Measurements from ENCODE around the gene ALDH1A1.
A peak's percentile ranks its signal among the peaks of the same experiment; 100 is the strongest.
"Not testable (repeated sequence)": the region's sequence is repeated elsewhere in the genome, so short reads cannot be mapped to it uniquely, and the experiment has no call there.

Gene ALDH1A1

DNA sequence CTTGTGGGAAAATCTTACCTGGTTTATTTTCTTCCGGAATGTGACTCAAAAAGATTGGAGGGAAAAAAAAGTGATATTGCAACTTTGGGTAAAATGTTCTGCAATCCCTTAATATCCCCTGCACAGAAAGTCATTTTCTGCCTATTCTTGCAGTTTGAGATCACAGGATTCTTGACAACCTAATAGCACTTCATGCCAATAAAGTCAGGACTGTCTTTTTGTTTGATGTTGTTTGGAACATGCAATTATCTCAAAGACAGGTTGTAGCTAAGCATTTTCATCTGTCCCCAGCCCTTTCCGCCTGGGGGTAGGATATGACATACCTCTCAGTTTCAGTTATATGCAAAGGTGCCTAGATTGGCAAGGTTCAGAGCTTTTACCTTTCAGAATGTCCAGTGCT lies 63.9 kb downstream of the ALDH1A1 start:
- DNase-seq: no peak

DNA sequence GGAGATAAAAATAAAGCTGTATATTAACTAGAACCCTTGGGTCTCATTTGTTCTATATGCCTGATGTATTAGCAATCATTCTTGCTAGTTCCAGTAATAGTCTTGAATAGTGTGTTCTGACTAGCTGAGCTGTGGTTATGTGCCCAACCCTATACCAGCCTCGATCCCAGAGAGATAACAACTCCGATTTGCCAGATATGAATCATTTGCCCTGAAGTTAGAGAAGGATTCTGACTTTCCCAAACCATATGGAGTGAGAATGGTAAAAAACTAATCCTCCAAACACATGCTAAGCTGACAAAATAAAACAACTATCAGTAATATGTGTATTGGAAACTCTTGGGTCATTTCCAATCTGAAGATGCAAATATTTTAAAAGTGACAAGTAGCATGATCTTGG lies 64.8 kb downstream of the ALDH1A1 start:
- DNase-seq: no peak

DNA sequence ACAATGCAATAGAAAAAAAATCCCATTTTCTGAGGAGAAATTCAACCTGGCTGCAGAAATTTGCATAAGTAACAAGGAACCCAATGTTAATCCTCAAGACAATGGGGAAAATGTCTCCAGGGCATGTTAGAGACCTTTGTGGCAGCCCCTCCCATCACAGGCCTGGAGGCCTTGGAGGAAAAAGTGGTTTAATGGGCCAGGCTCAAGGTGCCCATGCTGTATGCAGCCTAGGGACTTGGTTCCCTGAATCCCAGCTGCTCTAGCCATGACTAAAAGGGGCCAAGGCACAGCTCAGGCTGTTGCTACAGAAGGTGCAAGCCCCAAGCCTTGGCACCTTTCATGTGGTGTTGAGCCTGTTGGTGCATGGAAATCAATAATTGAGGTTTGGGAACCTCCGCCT lies 66.5 kb downstream of the ALDH1A1 start:
- no peak for DNase-seq

DNA sequence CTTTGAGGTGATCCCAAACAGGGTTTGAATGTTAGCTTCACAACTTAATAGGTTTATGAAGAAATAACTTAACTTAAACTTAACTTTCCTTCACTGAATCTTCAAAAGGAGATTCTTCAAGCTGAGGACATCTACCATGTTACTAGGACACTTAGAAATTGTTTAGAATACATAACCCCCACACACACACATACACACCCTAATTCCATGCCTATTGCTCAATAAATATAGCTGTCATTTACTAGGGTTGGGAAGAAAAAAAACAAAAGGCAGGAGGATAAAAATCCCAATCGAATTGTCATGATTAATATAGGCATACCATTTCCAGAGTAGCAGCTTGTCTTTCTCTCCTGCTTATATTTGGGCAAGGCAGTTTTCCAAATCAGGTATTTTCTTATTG lies 68.3 kb downstream of the ALDH1A1 start:
- DNase-seq: no peak

DNA sequence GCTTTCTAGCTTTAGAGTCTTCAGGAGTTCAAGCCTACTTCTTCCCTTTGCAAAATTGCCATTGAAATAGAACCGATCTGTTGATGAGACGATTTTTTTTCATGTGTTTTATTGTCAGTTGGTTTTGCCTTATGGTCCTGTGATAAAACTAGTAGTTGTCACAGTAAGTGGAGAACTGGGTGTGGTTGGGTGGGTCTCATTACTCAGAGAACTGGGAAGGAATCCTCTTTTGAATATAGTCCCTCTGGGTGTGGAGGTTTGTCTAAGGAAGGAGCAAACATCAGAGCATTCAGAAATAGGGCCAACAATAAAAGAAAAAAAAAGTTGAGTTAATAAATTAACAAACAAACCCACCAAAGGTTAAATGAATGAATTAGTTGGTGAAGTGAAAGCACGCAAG lies 69.0 kb downstream of the ALDH1A1 start:
- DNase-seq: no peak

DNA sequence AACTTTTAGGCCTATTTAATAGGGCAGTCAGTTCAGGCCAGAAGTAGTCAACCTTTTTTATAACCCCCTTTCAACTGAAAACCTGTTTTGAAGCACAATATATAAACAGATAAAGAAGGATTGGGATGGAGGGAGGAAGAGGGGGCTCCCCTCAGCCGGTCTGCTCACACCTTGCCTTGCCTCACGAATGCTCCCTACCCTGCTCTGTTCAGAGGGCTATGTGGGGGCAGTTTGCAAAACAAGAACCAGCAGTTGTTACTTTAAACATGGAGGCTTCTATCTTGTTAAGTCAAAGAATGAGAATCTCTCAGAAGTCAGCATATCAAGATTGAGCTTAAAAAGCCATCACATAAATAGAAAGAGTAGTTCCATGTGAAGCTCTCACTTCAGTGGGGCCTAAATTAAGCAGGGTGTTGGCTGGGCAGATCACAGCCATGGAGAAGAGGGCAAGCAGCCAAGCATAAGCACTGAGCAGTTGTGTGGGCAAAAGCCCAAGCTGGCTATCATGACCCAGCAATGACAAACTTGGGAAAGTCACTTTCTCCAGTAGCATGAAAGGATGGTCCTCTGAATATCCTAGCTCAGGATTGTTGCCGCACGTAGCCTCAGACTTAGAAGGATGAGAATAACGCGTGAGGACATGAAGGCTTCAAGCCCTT lies 70.6 kb downstream of the ALDH1A1 start:
- no peak for DNase-seq

DNA sequence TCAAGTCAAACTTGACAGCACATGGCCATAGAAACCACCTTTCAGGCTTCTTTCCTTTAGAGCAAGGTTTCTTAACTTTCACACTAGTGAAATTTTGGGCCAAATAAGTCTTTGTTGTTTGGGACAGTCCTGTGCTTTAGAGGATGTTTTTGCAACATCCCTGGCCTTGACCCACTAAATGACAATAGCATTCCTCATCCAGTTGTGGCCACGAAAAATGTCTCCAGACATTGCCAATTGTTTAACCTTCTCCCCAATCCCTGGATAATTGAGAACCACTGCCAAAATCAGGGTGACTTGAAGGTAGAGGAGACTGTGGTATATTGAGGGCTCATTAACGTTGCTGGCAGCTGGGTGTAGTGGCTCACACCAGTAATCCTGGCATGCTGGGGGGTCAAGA lies 72.0 kb downstream of the ALDH1A1 start:
- DNase-seq: no peak

DNA sequence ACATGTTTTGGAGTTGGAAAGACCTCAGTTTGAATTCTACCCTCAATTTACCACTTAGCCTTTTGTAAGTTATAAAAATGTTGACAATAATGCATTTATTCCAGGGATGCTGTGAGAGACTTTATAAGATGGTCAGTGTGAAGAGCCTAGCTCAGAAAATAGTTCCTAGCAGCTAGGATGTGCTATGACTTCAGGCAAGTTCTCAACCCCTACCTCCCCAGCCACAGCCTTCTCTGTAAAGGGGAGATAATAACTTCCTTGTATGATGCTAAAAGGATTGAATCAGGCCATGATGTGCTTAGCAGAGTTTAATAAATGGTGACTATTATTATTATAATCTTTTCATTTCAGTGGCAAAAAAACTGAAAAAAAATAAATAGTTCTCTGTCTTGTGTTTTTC lies 77.6 kb downstream of the ALDH1A1 start:
- no peak for DNase-seq

DNA sequence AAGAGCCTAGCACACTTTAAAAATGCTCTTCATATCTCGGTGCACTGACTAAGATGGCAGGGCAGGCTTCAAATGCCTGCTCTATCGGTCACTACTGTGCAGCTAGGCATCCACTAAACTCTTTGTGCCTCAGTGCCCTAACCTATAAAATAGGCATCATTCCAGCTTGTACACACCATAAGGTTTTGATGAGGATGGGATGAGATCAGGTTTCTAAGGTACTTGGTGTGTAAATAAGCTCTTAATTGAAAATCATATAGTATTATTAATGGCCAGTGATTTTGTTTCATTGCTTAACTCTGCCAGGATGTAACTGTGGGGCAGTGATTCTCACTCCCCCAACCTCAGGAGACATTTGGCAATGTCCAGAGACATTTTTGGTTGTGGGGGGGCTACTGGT lies 78.5 kb downstream of the ALDH1A1 start:
- DNase-seq: no peak

DNA sequence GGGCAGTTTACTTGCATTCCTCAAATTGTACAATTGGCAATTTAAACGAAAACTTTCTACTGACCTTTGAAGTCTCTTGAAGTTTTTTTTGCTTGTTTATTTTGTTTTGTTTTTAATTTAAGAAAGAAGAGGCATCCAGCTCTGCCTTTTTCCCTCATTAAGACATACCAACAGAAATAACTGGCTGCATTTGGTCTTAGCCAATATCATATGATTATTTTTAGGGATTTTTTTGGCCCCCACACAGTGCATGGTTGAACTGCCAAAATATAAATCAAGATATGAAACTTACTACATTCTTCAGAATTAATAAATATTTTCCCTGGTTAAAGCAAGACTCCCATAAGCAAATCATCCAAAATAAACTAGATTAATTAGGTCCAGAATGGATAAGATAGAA lies 79.4 kb downstream of the ALDH1A1 start:
- DNase-seq: no peak

DNA sequence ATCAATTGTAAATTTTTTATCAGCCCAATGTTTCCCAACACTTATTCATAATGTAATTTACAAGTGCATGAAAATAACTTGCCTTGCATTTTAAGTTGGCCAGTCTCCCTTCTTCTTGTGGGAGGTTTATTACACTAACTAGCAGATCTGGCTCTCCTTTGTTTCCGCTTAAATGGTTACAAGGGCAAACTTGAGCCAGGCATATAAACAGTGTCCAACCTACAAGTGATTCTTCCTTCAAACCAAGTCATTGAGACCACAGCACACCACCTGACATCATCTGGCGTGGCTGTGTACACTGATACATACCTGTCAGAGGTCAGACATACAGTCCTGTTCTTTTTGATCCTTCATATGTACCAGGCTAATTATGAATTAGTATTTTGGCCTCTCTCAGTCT lies 80.1 kb downstream of the ALDH1A1 start:
- DNase-seq: no peak

DNA sequence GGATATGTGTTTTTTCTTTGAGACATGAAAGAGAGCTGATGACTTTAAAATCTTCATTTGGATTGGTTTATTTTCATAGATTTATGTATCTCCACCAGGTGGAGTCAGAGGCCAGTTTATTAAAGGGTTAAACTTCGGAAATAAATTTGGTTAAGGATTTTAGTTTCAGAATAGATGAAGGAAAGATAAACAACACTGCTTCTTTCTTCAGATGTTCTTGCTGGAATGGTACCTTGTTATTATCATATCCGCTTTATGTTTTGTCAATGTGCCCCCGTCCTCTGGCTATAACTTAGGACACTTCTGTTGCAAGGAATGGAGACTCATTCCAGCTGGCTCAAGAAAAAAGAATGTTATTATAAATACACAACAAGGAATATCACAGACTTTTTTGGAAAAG lies 81.2 kb downstream of the ALDH1A1 start:
- DNase-seq: peak; percentile 7

DNA sequence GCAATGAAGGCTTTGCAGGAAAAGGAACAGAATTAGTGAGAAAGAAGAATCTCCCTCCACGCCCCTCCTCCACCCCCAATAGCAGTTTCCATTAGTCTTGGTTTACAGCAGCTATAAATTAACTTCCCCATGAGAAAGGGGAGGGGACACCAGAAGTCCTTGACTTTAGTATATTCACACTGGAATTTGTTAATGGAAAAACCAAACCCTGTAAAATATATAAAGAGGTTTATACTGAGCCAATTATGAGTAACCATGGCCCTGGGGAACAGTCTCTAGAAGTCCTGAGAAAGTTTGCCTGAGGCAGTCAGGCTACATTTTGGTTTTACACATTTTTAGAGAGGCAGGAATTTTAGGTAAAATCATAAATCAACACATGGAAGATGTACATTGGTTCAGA lies 88.5 kb downstream of the ALDH1A1 start:
- DNase-seq: no peak

DNA sequence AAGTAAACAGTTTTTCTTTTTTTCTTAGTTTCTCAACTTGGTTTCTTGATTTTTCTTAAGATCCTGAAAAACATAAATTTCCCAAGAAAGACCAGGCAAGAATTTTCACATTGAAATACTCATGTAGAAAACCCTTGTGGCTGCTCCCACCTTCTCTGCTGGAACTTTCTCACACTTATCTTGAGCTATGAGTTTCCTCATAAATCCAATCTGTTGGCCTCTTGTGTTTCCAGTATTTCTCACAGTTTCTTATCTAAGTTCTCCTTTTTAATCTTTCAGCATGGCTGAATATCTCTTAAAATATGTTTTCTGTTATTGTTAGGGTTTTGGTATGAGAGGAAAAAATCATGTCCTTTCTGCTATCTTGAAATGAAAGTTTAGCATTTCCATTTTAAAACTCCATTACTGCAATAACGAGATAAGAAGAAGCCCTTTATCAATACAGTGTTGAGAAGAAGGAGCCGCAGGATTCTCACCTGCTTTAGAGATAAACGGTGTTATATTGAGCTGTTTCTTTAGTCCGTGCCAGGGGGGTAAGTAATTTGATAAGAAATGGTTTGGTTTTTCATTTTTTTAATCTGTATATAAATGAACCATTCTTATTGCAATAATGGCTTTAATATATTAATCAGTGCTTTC lies 89.3 kb downstream of the ALDH1A1 start:
- DNase-seq: no peak

DNA sequence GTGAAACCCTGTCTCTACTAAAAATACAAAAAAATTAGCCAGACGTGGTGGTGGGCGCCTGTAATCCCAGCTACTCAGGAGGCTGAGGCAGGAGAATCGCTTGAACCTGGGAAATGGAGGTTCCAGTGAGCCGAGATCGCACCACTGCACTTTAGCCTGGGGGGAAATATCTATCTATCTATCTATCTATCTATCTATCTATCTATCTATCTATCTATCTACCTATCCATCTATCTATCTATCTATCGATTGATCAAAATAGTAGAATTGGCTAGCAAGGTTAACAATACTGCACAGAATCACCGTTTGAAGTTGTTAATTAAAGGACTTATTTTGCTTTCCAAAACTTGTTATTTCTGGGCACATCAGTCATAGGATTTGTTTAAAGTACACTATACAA lies 90.1 kb downstream of the ALDH1A1 start:
- not testable (repeated sequence) for DNase-seq

DNA sequence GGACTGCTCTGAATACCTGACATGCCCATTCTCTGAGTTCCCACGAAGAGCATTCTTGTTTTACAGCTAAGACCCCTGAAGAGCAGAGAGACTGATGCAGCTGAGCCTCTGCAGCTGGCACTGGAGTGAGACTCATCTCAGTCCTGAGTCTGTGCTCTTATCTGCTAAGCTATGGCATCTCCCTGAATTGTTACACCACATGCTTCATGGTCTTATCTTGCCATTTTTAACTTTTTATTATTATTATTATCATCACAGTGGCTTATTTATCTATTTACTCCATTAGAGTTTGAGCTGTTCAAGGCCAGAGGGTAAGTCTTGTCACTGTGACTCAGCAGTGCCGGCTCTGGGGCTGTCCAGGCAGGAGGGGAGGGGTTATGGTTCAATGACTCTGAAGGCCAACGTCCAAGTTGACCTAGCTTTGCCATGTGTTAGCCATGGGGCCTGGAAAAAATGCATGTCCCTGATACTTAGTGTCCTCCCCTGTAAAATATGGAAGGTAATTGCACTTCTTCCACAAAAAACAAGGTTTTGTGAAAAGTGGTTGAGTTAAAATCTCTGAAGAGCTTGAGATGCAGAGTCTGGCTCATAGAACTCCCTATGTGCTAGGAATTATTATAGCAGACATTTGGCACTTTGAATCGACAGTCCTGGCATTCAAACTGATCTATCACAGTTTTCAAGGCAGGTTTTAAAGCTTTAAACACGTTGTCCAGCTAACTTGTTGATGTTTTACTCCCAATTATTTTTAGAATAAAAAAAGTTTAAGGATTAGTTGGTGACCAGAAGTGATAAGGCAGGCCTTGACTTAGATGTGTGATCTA lies 94.6 kb downstream of the ALDH1A1 start:
- DNase-seq: no peak

DNA sequence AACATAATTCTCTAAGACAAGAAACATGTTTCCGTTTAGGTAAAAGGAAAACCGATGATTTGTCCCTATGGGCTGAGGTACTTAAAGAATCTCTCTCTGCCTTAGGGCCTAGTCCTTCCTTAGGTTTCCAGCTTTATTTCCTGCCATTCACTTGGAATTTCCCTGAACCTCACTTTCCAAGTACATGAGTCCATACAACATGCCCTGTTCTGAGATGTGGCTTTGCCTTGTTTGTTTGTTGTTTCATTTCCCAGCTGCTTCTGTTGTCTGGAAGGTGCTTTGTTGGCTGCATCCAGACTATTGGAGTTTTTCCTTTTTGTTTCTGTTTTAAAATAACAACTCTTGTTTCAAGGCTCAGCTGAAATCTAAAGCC lies 95.2 kb downstream of the ALDH1A1 start:
- no peak for DNase-seq

DNA sequence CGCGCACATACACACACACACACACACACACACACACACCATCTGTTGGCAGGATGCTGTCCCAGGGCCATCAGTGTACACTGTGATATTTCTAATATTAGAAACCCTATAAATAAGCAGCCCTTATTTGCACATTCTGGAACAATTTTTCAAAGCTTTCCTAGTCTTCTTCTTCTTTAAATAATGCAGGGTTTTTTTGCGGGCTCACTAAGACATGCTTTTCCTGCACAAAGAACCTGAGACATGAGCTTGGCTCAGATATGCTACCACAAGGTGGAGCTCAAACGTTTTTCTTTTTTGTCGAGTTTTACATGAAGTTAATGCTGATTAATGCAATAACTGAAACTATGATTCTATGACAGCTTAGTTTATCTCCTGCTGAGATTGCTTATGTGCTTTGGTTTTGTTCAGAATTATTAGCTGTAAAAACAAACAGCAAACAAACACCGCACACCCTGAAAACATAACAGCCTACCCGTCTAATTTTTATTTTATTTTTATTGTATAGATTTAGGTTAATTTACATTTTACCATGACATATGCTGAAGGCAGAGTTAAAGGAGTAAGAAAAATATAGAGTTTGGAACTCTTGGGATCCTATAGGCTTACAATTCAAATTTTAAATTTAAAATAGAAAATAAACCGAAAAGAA lies 95.8 kb downstream of the ALDH1A1 start:
- peak; percentile 46 for DNase-seq

DNA sequence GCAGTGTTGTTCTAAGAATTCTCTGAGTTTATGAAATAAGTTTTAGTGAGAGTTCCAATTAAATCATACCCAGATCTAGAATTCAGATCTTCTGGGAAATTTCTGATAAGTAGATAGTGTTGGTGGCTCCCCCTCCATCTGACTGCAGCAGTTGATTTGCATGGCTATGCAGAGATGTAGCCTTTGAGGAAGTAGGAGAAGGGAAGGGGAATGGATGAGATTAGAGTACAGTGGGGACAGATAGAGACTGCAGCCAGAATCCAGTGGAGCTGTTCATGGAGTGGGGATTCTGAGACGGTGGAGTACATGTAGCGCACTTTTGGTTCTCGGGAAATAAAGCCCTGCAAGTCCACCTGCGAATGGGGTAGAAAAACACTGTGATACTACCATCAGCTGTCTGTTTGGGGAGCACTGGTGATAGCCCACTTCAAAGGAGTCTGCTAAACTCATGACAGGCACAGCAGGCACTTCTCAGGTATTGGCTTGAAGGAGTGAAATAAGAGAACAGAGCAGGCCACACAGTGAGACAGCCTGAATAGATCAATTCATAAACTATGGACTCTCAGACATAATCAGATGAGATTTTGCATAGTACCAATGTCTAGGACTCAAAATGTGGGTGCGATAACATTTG lies 96.8 kb downstream of the ALDH1A1 start:
- DNase-seq: no peak

DNA sequence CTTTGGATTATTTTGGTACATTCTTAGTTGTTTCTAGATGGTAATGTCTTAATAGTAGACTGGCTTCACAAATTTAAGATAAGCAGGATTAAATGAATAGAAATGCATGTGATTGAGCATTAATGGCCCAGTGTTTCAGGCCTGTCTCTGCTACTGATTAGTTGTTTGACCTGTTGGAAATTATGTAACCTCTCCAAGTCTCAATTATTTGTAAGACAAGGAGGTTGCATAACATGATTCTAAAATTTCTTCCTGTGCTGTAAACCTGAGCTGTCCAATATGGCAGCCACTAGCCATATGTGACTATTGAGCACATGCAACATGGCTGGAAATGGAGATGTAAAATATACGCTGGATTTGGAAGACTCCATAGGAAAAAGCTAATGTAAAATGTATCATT lies 97.5 kb downstream of the ALDH1A1 start:
- no peak for DNase-seq

Measured in activated CD4-positive, alpha-beta T cell treated with anti-CD3 and anti-CD28 coated beads, Interleukin-2, Interleukin-6, amounts not matched to agents 100 ng/mL and 50 ng/mL, durations not matched to agents 16 hours and 8 hours (primary cell).